ENCODE measurements around the gene RBM47. TPM values are rescaled to one million over a fixed set of nuclear protein-coding genes. Genes with fewer than 3 reads are reported as not detected.

RBM47 gene
- polyA plus RNA-seq, 3 donors: 79.5 to 101 (median 92.8) TPM

- H3K36me3 Mint-ChIP-seq: peaks cover 64 to 79% of the 10 kb centered on the region in 2 donors
- WGBS (ENCODE audit: insufficient coverage): no CpG with 5 or more reads among the region's 7 CpGs
- peak overlapping the region; percentile 14 to 98 (median 95) for H3K27ac Mint-ChIP-seq
- H3K4me1 ChIP-seq (ENCODE audit: control insufficient read depth in 1 of 2, insufficient read depth in 2 of 2, low read length in 2 of 2): peaks cover 88 to 98% of the 10 kb centered on the region in 2 donors
- peaks cover 45% of the 10 kb centered on the region for H4K20me1 ChIP-seq (ENCODE audit: insufficient read depth, low read length)
- no peak overlapping the region for H2AFZ ChIP-seq (ENCODE audit: insufficient read depth, low read depth, low read length, poor library complexity, severe bottlenecking)
- H3K27ac ChIP-seq (ENCODE audit: low read depth in 1 of 2, low read length in 2 of 2): peak overlapping the region; percentile 16 to 97
- H3K9ac ChIP-seq (ENCODE audit: insufficient read depth, low read length, poor library complexity, severe bottlenecking): no peak overlapping the region
- H3K27me3 ChIP-seq (ENCODE audit: control insufficient read depth in 2 of 2, insufficient read depth in 2 of 2, low read length in 2 of 2): no peaks in the 10 kb centered on the region
- peaks cover 89% of the 10 kb centered on the region for H3K4me1 Mint-ChIP-seq
- H3K9me3 Mint-ChIP-seq: peaks cover 0 to 5% (median 0%) of the 10 kb centered on the region in 7 donors
- peaks cover 0 to 1% (median 0%) of the 10 kb centered on the region in 3 donors for H3K27me3 Mint-ChIP-seq (ENCODE audit: low read depth in 3 of 3)
- no peaks in the 10 kb centered on the region for H3K9me3 ChIP-seq (replicated peaks in 1 of 2; ENCODE audit: control insufficient read depth in 1 of 2, insufficient read depth in 1 of 2, low read length in 2 of 2)
- no peak for DNase-seq
- no peak for TF ChIP-seq CTCF (IDR thresholded peaks at IDR 0.05)
- H3K4me3 Mint-ChIP-seq: no peak overlapping the region
- peaks cover 14 to 25% of the 10 kb centered on the region in 2 donors for H3K36me3 ChIP-seq (replicated peaks in 1 of 2; ENCODE audit: control insufficient read depth in 1 of 2, insufficient read depth in 2 of 2, low read length in 2 of 2)
- H3K4me3 ChIP-seq (replicated peaks in 1 of 3; ENCODE audit: low read depth in 2 of 3, low read length in 3 of 3): peak overlapping the region in 1 of 3 experiments; percentile 1
- H3K79me2 ChIP-seq (ENCODE audit: insufficient read depth, low read length): peaks cover 96% of the 10 kb centered on the region
- no peak overlapping the region for H3K4me2 ChIP-seq (replicated peaks; ENCODE audit: extremely low read depth, low read length, poor library complexity, severe bottlenecking)
- intact Hi-C loops (cut with micrococcal nuclease): loop anchor here (10.0 kb wide), 3 partner anchors 49 to 569 kb away; partner anchors contain the start of gene N4BP2 (in 1 of the 2)
These were observed 6.0 kb downstream of the RBM47 start for GRCh38 chr4:40623707-40624106.

GRCh38 chr4:40622913-40623312, 6.8 kb downstream of the RBM47 start:
- peaks cover 40% of the 10 kb centered on the region for H4K20me1 ChIP-seq (ENCODE audit: insufficient read depth, low read length)
- peak in 1 of 3 donors; percentile 46 for DNase-seq
- peak overlapping the region in 1 of 3 experiments; percentile 1 for H3K4me3 ChIP-seq (replicated peaks in 1 of 3; ENCODE audit: low read depth in 2 of 3, low read length in 3 of 3)
- intact Hi-C loops (cut with micrococcal nuclease): loop anchor here (10.0 kb wide), 3 partner anchors 48 to 568 kb away; partner anchors contain the start of gene N4BP2 (in 1 of the 2)
- Mint-ChIP-seq H3K4me3 (peak overlapping the region in 1 of 2 donors; percentile 30), H3K27ac (peak overlapping the region; percentile 94 to 98 (median 97)), H3K36me3 (peaks cover 59 to 73% of the 10 kb centered on the region in 2 donors), H3K4me1 (peaks cover 90% of the 10 kb centered on the region), H3K9me3 (peaks cover 0 to 5% (median 0%) of the 10 kb centered on the region in 7 donors), H3K27me3 (ENCODE audit: low read depth in 3 of 3) (peaks cover 0 to 1% (median 0%) of the 10 kb centered on the region in 3 donors)
- H3K27me3 ChIP-seq (ENCODE audit: control insufficient read depth in 2 of 2, insufficient read depth in 2 of 2, low read length in 2 of 2): no peaks in the 10 kb centered on the region
- H3K9me3 ChIP-seq (replicated peaks in 1 of 2; ENCODE audit: control insufficient read depth in 1 of 2, insufficient read depth in 1 of 2, low read length in 2 of 2): no peaks in the 10 kb centered on the region
- no peak overlapping the region for H3K9ac ChIP-seq (ENCODE audit: insufficient read depth, low read length, poor library complexity, severe bottlenecking)
- no peak overlapping the region for H2AFZ ChIP-seq (ENCODE audit: insufficient read depth, low read depth, low read length, poor library complexity, severe bottlenecking)
- peaks cover 96% of the 10 kb centered on the region for H3K79me2 ChIP-seq (ENCODE audit: insufficient read depth, low read length)
- peak overlapping the region; percentile 88 to 97 for H3K27ac ChIP-seq (ENCODE audit: low read depth in 1 of 2, low read length in 2 of 2)
- peaks cover 14 to 25% of the 10 kb centered on the region in 2 donors for H3K36me3 ChIP-seq (replicated peaks in 1 of 2; ENCODE audit: control insufficient read depth in 1 of 2, insufficient read depth in 2 of 2, low read length in 2 of 2)
- H3K4me2 ChIP-seq (replicated peaks; ENCODE audit: extremely low read depth, low read length, poor library complexity, severe bottlenecking): peak overlapping the region; percentile 24
- TF ChIP-seq CTCF (IDR thresholded peaks at IDR 0.05): no peak
- 63% methylated on average over 4 of the region's 6 CpGs for WGBS (ENCODE audit: insufficient coverage)
- H3K4me1 ChIP-seq (ENCODE audit: control insufficient read depth in 1 of 2, insufficient read depth in 2 of 2, low read length in 2 of 2): peaks cover 89 to 98% of the 10 kb centered on the region in 2 donors

Measured in CD14-positive monocyte (primary cell).